NCI-H526 treated with DMSO at 0.1 percent for 48 hours (cell line): ENCODE results near the gene COL11A2.

Experiments
- DNase-seq: peaks from one replicate; lab custom pipeline; 2025; lab: John Stamatoyannopoulos, UW

COL11A2 gene

DNA sequence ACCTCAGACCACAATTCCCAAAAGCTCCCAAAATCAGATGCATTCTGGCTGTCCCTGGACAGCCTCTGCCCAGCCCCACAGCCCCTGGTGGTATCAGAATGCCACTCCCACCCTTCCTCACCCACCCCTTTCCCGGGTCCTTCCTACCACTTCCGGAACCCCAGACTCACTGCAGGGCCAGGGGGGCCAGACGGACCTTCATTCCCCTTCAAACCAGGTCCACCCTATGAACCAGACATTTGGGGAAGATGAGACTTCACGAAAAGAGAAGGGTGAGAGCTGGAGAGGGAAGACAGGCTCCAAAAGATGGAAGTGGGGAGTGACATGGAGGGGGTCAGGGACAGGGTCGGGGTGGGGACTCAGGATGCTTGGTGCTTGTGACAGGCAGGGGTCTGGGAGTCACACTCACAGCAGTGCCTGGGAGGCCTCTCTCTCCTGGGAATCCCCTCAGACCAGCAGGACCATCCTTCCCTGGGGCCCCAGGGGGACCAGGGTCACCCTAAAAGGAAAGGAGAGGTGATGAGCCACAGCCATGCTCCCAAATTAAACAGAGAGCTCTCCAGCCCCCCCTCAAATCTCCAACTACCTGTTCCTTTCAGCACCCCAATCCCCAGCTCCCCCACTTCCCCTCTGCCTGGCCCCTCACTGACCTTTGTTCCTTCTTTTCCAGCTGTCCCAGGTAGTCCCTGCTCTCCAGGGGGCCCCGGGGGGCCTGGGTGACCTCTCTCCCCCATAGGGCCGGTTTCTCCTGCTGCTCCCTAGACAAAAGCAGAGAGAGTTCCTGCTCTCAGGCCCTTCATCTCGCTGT is 20.2 kb downstream of the COL11A2 start:
- no peak for DNase-seq

DNA sequence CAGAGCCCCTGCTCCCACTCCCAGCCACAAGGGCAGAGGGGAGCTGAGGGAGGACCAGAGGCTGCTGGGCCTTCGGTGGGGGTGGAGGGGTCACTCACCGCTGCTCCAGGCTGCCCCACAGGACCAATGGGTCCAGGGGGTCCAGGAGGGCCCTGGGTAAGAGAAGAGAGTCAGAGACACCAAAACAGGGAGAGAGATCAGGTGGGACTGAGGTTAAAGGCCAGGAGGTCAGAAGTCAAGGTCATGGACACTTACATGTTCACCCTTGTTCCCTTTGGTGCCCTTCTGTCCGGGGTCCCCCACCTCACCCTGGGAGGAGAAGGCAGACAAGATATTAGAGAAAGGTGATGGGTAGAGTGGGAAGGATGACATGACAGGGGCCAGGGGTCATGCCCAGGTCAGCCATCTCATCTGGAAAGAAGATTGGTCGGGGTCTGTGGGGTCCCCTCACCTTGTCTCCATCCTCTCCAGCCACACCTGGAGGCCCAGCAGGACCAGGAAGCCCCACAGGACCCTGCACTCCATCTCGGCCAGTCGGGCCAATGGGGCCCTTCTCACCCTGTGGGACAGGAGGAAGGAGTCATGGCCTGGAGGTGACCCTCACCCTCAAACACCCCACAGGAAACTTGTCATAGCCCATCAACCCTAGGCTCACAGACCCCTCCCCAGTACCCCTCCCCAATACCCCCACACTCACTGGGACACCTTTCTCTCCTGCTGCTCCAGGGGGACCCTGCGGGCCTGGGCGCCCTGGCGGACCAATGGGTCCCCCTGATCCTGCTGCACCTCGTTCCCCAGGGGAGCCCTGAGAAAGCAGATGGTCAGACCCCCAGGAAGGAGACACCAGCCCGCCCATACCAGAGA is 21.0 kb downstream of the COL11A2 start:
- DNase-seq, result no peak

DNA sequence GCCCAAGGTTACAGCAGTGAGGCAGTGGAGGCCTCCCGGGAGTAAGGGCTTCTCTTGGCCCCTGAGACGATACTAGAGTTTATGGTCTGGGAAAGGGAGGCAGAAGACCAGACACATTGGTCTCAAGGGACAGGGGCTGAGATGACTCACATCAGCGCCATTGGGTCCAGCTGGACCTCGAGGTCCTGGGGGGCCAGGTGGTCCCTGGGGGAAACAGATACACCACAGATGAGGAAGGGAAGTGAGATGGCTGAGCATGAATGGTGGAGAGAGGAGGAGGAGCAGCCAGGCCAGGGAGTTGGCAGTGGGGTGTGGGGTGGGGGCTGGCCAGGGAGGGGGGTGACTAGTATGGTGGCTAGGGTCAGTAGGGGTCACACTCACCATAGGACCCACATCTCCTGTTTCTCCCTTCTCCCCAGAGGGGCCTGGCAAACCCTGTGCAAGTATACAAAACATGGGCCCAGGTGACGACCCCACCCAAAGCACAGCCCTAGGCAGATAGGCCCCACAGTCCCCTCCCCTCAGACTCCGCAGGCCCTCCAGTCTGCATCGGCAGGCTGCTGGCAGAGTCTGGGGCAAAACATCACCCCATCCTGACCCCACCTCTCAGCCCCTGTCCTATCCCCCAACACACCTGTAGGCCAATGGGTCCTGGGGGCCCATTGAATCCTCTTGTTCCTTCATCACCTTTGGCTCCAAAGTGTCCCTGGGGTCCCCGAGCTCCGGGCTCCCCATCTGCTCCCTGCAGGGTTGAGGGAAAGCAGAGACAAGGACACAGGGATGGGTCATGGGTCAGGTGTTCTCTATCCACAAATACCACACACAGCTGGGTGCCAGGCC is 21.9 kb downstream of the COL11A2 start:
- no peak for DNase-seq

DNA sequence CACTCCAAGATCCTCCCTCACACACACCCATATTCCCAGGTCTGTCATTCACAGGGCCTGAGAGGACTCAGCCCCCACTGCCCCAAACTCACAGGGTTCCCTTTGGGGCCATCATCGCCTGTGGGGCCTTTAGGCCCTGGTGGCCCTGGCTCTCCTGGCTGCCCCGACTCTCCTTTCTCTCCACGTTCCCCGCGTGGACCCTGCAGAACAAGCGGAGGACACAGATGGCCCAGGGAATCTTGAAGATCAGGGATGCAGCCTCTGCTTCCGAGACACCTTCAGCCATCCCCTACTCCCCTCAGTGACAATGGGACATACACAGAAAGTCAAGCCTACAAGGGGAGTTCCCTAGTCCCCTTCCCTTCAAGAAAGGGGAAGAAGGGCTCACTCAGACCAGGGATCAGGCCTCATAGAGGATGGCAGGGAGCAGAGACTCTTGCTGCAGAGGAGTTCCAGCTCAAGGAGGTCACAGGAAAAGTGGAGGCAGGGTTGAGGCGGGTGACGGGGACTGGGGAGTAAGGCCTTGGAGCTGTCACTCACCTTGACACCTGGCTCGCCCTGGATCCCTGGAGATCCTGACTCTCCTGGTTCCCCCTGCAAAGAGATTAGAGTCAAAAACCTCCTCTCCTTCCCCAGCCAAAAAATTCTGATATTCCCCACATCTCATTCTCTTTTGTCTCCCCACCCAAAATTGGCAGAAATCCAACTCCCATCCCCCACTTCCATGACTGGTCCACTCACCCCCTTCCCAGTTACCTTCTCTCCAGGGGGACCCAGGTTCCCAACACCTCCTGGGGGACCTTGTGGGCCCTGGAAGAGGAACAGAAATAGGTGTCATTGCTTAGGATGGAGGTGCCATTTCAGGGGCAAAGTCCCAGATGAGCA is 22.7 kb downstream of the COL11A2 start:
- DNase-seq, result no peak

DNA sequence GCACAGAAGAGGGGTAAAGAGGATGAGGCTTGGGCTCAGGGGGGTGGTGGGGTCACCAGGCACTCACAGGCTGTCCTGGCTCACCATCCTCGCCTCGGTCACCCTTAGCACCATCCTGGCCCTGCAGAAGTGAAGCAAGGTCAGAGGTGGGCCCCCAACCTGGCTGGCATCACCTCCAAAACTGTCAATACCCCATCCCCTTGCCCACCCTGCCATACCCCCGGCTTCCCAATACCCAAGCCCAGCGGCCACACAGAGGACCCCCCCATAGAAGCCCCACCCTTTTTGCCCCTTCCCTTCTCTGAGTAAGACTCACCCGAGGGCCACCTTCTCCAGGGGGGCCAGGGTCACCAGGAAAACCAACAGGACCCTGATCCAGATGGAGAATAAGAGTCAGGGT is 23.6 kb downstream of the COL11A2 start:
- DNase-seq, result no peak

DNA sequence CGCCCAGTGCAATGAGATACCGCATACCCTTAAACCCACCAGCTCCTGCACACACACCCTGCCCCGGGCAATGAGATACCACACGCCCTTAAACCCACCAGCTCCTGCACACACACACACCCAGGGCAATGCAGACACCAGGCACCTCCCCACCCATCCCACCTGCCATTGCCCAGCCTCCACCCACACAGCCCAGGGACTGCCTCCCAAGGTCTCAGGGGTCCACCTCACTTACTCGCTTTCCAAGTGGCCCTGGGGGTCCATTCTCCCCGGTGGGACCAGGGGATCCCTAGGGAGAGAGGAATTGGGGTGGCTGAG is 24.0 kb downstream of the COL11A2 start:
- DNase-seq, result no peak

DNA sequence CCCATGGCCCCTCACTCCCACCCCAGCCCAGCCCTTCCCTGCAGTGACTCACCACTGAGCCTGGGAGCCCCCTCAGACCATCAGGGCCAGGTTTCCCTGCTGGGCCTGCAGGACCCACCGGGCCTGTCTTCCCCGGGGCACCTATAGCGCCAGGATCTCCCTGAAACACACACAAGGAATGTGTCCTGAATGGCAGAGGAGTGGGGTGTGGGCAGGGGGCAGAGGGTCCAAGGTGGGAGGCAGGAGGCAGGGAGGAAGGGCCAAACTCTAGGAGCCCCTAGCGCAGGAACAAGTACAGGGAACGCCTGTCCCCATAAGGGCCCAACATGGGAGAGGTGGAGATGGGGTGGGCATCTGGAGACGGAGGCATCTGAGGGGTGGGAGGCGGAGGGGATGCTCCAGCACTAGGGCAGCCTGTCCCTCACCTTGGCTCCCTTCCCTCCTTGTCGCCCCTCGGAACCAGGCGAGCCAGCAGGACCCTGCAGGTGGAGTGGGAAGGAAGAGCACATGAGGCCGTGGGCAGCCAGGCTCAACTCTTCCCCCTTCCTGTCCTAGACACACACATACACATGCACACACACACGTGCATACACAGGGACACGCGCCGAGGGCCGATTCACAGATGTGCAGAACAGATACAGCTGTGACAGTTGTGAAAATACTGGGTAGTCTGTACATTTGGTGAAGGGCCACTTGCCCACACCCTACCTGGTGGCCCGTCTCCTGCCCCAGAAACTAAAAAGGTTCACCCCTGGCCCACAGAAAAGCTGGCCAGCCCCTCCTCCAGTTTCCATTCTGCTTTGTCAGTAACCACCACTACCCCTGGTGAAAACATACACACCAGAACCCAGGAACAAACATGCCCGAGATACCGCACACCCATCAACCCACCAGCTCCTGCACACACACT is 24.6 kb downstream of the COL11A2 start:
- no peak for DNase-seq

DNA sequence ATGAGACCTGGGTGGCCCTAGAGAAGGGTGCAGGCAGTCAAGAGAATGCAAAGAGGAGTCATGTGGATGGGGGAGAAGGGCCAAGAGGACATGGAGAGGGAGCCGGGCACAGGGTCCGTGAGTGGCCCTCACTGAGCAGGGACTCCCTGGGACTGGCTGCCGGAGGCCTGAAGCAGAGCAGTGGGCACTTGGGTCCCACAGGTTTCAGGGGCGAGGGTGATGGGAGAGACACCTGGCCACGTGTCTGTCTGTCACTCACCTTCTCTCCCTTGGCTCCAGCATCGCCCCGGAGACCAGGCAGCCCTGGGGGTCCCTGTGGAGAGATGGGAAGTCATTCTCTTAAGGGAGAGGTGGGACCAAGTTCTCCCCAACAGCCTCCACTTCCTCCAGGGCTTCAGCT is 25.5 kb downstream of the COL11A2 start:
- DNase-seq, result no peak

DNA sequence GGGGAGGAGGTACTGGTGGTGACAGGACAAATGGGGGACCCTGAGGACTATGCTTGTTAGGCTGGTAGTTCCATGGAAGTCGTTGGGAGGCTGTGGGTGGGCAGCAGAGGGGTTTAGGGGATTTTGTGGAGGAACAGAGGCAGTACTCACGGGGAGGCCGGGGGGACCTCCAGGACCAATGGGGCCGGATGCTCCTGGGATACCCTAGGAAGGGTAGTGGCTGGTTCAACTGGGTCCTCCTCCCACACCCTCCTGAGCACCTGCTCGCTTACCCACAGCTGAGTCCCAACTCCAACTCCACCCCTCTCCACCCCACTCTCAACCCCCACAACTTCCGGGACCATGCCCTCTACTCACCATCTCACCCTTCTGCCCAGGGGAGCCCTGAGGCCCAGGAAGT is 25.9 kb downstream of the COL11A2 start:
- no peak for DNase-seq

DNA sequence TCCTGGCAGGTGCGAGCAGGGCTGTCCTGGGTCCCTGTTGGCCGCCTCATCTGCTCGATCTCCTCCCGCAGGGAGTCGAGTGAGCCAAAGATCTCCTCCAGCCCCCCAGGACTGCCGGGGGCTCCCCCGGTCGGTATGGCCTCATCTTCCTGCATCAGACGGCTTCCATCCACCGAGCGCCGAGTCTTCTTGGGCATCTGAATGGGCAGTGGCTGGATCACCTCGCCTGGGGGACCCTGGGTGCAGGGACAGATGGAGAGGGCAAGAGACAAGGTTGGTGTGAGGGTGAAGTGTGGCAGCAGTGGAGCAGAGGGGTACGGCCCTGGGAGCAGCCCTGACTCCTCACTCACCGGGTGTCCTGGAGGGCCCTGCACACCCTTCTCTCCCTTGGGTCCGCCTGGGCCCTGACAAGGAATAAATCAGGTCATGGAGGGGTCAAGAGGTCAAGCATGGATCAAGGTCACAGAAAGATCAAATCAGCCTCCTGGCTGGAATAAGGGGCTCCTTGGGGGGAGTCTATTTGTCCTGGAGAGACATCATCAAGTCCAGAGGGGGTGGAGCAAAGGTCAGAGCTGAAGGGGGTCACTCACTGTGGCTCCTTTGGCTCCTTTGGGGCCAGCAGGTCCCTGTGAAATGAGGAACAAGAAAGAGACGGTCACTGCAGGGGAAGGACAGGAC is 26.5 kb downstream of the COL11A2 start:
- no peak for DNase-seq

DNA sequence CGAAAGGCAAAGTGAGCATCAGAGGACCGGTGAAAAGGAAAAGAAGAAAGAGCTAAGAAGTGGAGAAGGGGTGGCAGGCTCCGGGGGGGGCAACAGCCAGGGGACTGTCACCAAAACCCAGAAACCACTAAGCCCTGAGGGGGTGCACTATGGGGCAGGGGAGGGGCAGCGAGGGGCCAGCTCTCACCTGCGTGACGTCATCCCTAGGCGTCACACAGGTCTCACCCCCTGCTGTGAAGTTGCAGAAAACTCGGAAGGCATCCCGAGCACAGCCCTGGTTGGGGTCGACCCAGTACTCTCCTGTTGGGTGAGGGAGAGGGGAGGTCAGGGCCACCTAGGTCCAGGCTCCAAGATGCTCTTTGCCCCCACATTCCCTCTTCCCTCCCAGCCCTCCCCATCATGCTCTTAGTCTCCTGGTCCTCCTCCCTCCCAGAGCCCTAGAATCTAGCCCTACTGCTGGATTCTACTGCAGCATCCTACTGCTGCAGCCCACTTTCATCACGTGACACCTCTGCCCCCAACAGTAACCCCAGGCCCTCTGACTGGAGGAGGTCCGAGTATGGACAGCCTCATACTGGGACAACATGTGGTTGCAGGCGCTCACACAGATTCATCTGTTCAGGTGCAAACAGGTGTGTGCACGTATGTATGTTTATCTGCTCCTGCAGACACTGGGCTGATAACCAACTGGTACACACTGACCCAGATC is 27.4 kb downstream of the COL11A2 start:
- no peak for DNase-seq

DNA sequence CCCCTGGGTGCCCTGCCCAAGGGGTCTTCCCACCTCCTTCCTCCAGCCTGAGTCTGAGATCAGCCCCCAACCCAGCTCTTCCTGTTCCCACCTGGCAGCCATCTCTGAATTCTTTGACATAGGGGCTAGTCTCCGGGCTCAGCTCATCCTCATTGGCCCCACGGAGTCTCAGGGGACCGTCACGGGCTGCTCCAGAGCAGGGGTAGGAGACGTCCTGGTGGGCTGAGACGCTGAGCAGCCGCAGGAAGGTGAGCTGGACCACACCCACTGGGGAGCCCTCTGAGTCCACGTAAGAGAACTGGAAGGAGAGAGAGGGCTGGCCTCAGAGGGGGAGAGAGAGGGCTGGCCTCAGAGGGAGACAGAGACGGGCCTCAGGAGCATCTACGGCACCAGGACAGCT is 28.1 kb downstream of the COL11A2 start:
- no peak for DNase-seq

DNA sequence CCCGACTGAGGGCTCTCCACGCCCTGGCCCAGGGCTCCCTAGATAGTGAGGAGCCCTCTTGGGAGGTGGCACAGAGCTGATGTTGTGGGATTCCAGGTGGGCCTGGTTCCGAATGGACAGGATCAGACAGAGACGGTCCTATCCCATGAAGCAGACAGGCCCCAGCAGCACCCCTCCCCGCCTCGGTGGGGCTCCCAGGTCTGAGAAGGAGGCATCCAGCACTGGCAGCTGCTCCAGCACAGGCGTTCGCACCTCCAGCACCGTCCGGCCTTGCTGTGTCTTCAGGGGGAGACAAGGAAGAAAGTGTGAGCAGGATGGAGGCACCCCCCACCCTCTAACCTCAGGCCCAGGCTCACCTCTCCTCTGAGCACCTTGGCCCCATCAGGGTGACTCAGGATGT is 28.7 kb downstream of the COL11A2 start:
- DNase-seq, result no peak

DNA sequence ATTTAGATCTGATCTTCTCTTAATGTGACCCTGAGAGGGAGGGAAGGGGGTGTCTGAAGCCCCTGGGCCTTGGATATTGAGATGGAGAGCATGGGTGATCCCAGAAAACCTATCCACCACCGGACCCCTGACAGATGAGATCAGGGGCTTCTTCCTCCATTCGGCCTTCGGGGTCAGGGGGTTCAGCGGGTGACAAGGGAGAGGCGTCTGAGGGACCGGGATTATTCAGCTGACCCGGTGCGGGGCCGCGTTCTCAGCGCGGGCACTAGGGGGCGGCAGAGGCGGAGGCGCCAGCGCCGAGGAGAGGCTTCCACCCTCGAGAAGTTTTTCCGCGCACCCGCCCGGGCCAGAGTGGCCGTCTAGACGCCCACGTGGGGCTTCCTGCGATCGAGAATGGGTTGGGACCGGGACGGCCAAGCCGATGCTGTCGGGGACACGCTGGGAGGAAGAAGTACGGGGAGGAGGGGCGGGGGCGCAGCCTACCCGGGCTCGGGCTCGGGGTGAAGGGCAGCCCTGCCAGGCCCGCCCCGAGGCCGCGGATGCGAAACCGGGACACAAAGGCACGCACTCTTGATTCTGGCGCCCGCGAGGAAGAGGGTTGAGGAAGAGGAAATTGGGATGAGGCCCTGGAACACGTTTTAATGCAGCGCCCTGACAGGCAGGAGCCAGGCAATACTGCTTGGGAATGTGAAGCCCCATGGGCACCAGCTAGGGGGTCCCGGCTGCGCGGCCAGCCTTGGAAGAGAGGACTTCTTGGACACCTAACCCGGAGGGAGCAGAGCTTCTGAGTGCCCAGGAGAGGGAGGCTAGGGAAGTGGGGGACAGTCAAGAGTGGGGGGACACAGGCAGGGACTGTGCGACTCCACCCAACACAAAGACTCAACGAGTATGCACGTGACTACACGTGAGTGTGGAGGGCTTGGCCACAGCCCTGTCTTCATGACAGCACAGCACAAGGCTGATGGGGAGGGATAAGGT is 30.6 kb downstream of the COL11A2 start:
- peak; percentile 19 for DNase-seq

DNA sequence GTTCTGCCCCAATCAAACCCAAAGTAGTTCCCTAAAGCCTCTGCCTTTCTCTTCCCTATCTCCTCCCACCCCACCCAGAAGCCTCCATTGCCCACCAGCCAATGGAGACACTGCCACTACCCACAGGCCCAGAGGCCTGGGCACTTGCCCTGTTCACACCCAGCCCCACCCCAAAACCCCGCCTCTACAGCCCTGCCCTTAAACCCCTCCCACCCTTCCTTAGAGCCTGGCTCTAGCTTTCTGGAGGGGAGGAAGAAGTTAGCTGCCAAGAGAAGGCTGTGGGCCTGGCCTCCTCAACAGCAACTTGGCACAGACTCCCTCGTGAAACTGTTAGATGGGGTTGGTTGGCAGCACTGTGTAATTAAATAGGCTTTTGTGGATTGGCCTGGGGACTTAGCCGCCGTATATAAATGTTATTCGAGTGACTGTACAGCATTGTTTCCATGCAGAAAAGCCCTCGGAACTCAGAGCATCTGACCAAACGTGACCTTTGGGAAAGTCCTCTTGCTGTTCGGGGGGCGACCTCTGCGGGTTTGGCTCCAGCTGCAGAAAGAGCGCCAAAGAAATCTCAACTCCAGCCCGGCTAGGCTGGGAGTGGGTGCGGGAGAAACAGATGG is 31.4 kb downstream of the COL11A2 start:
- DNase-seq, result no peak

DNA sequence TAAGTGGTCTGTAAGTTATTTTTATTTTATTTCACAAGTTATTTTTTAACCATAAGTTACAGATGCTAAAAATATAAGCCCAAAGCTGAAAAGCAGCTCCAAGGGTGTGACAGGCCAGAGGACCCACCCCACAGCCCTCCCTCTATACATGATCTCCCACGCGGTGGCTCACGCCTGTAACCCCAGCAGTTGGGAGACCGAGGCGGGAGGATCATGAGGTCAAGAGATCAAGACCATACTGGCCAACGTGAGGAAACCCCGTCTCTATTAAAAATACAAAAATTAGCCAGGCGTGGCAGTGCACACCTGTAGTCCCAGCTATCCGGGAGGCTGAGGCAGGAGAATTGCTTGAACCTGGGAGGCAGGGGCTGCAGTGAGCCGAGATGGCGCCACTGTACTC is 32.2 kb downstream of the COL11A2 start:
- no peak for DNase-seq

DNA sequence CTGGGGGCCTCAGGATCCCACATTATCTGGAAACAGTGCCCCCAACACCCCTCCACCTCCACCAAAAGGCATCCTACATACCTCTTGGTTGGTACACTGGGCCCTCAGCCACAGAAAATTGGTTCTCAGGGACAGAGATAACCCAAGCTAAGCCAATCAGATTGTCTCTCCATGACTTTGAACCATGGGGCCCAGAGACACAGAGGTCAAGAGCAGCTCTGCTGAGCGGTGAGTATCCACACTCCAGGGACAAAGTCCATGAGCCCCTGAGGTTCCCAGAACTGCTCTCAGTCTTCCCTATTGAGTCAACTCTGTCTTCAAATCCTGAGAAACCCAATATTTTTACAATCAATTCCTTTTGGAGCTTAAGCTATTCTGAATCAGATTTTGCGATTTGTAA is 35.3 kb downstream of the COL11A2 start:
- no peak for DNase-seq

DNA sequence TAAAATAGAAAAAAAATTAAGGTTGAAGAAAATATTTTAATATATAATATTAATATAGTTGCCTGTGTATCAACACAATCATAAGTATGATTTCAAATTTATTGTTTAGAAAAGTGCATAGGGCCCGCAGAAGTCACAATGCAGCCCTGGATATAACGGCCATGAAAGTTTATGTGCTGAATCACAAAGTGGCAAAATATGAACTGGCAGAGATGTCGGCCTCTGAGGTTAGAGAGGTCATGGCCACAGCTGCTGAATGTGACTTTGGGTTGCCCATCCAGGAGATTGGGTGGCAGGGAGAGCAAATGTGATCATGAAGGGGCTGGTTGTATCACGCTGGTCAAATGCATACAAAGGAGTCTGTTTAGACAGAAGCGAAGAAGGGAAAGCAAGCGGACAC is 35.7 kb downstream of the COL11A2 start:
- DNase-seq, result no peak
